ENCODE measurements around the gene IMMT.

Gene IMMT

GRCh38 chr2:86138736-86139625, 56.3 kb downstream of the IMMT start:
- no peaks in the 10 kb centered on the region for H3K27me3 ChIP-seq (replicated peaks; ENCODE audit: control insufficient read depth, insufficient read depth, low read length)
- H3K36me3 ChIP-seq (ENCODE audit: control insufficient read depth, insufficient read depth, low read length): peaks cover 34% of the 10 kb centered on the region
- no peak overlapping the region for H3K4me3 ChIP-seq (replicated peaks; ENCODE audit: low read depth, low read length)
- DNase-seq (ENCODE audit: extremely low read depth, insufficient read length): no peak
- TF ChIP-seq CTCF (IDR thresholded peaks at IDR 0.05; ENCODE audit: insufficient read depth, low read length, poor library complexity, severe bottlenecking): no peak

GRCh38 chr2:86136141-86136540, 59.1 kb downstream of the IMMT start:
- H3K4me3 ChIP-seq (replicated peaks; ENCODE audit: low read depth, low read length): no peak overlapping the region
- peaks cover 39% of the 10 kb centered on the region for H3K36me3 ChIP-seq (ENCODE audit: control insufficient read depth, insufficient read depth, low read length)
- DNase-seq (ENCODE audit: extremely low read depth, insufficient read length): no peak
- no peak for TF ChIP-seq CTCF (IDR thresholded peaks at IDR 0.05; ENCODE audit: insufficient read depth, low read length, poor library complexity, severe bottlenecking)
- H3K27me3 ChIP-seq (replicated peaks; ENCODE audit: control insufficient read depth, insufficient read depth, low read length): no peaks in the 10 kb centered on the region

- Histone ChIP-seq H3K36me3 (ENCODE audit: control insufficient read depth, insufficient read depth, low read length) (peaks cover 38% of the 10 kb centered on the region), H3K4me3 (replicated peaks; ENCODE audit: low read depth, low read length) (no peak overlapping the region), H3K27me3 (replicated peaks; ENCODE audit: control insufficient read depth, insufficient read depth, low read length) (no peaks in the 10 kb centered on the region)
- no peak for TF ChIP-seq CTCF (IDR thresholded peaks at IDR 0.05; ENCODE audit: insufficient read depth, low read length, poor library complexity, severe bottlenecking)
- no peak for DNase-seq (ENCODE audit: extremely low read depth, insufficient read length)
These were observed 59.6 kb downstream of the IMMT start for GRCh38 chr2:86135653-86136052.

GRCh38 chr2:86134709-86135108, 60.6 kb downstream of the IMMT start:
- TF ChIP-seq CTCF (IDR thresholded peaks at IDR 0.05; ENCODE audit: insufficient read depth, low read length, poor library complexity, severe bottlenecking): no peak
- H3K27me3 ChIP-seq (replicated peaks; ENCODE audit: control insufficient read depth, insufficient read depth, low read length): no peaks in the 10 kb centered on the region
- DNase-seq (ENCODE audit: extremely low read depth, insufficient read length): no peak
- H3K4me3 ChIP-seq (replicated peaks; ENCODE audit: low read depth, low read length): no peak overlapping the region
- H3K36me3 ChIP-seq (ENCODE audit: control insufficient read depth, insufficient read depth, low read length): peaks cover 41% of the 10 kb centered on the region

GRCh38 chr2:86124683-86125082, 70.6 kb downstream of the IMMT start:
- no peak for DNase-seq (ENCODE audit: extremely low read depth, insufficient read length)
- no peak overlapping the region for H3K4me3 ChIP-seq (replicated peaks; ENCODE audit: low read depth, low read length)
- peaks cover 23% of the 10 kb centered on the region for H3K36me3 ChIP-seq (ENCODE audit: control insufficient read depth, insufficient read depth, low read length)
- no peak for TF ChIP-seq CTCF (IDR thresholded peaks at IDR 0.05; ENCODE audit: insufficient read depth, low read length, poor library complexity, severe bottlenecking)
- H3K27me3 ChIP-seq (replicated peaks; ENCODE audit: control insufficient read depth, insufficient read depth, low read length): no peaks in the 10 kb centered on the region

Data from GM06990 (cell line).